Raji (cell line): Measurements from ENCODE around the gene FOSL1.

ENCODE experiments used
- POLR2A ChIP-seq: IDR thresholded peaks from 2 replicates; pipeline ENCODE4 v1.6.1; 2011; ENCODE audit warnings: low read depth, low read length, control low read depth; ENCODE audit not compliant: insufficient read depth

The FOSL1 gene

GRCh38 chr11:65900125-65900898 is at the start of gene FOSL1:
TSS of gene FOSL1 (minus strand) at chr11:65900388. CDS start at chr11:65900339, 49 bp downstream.
- no peak for TF ChIP-seq POLR2A

GRCh38 chr11:65947603-65948125 is 47.5 kb upstream of the FOSL1 start:
- TF ChIP-seq POLR2A: no peak

GRCh38 chr11:65947133-65947532 is 46.9 kb upstream of the FOSL1 start:
- no peak for TF ChIP-seq POLR2A

- TF ChIP-seq POLR2A: no peak
These were observed 46.5 kb upstream of the FOSL1 start for GRCh38 chr11:65946655-65947054.

- TF ChIP-seq POLR2A: no peak
These were observed 45.9 kb upstream of the FOSL1 start for GRCh38 chr11:65945941-65946558.

GRCh38 chr11:65945430-65945911 is 45.3 kb upstream of the FOSL1 start, which contains the start of gene TSGA10IP:
TSS of gene TSGA10IP (plus strand) at chr11:65945480. CDS start at chr11:65945676, 196 bp downstream.
- no peak for TF ChIP-seq POLR2A

GRCh38 chr11:65944767-65945166 is 44.6 kb upstream of the FOSL1 start:
- no peak for TF ChIP-seq POLR2A

- no peak for TF ChIP-seq POLR2A
These were observed 44.0 kb upstream of the FOSL1 start for GRCh38 chr11:65944191-65944590.

GRCh38 chr11:65942531-65942930 is 42.3 kb upstream of the FOSL1 start:
- no peak for TF ChIP-seq POLR2A

GRCh38 chr11:65941720-65942310 is 41.6 kb upstream of the FOSL1 start:
- no peak for TF ChIP-seq POLR2A

- no peak for TF ChIP-seq POLR2A
These were observed 37.6 kb upstream of the FOSL1 start for GRCh38 chr11:65937766-65938165.

- TF ChIP-seq POLR2A: no peak
These were observed 33.8 kb upstream of the FOSL1 start for GRCh38 chr11:65934014-65934413.

GRCh38 chr11:65932558-65932919 is 32.4 kb upstream of the FOSL1 start:
- TF ChIP-seq POLR2A: no peak

GRCh38 chr11:65931773-65932557 is 31.8 kb upstream of the FOSL1 start:
- no peak for TF ChIP-seq POLR2A

GRCh38 chr11:65928667-65929066 is 28.5 kb upstream of the FOSL1 start:
- no peak for TF ChIP-seq POLR2A

GRCh38 chr11:65927904-65928397 is 27.8 kb upstream of the FOSL1 start:
- 0 out of 2 replicates have a peak, but pooled peaks have one; percentile 36 for TF ChIP-seq POLR2A
